Measurements from ENCODE around the gene CLCA1. TPM values are rescaled to one million over a fixed set of nuclear protein-coding genes. Genes with fewer than 3 reads are reported as not detected.

CLCA1 gene
- total and polyA plus RNA-seq, 10 donors = 0.13 TPM; not detected in 9

GRCh38 chr1:86472152-86472551 is 3.4 kb downstream of the CLCA1 start:
- no peak for TF ChIP-seq POLR2A (IDR thresholded peaks at IDR 0.05)
- no peak for TF ChIP-seq POLR2AphosphoS5 (IDR thresholded peaks at IDR 0.05)
- TF ChIP-seq CTCF (IDR thresholded peaks at IDR 0.05 in 8 of 11, conservative IDR thresholded peaks at IDR 0.05 in 3 of 11) = no peak
- Histone ChIP-seq H3K4me1 (peaks cover 0 to 5% (median 0%) of the 10 kb centered on the region in 6 donors), H3K4me3 (no peak overlapping the region), H3K27me3 (replicated peaks in 1 of 7) (peaks cover 0 to 8% (median 0%) of the 10 kb centered on the region in 7 donors), H3K9me3 (no peaks in the 10 kb centered on the region), H3K36me3 (no peaks in the 10 kb centered on the region), H3K27ac (no peak overlapping the region)
- WGBS, 5 donors = 75 to 84% (median 82%) methylated on average over 4 of the region's 4 CpGs
- intact Hi-C loops (cut with DNase I; ENCODE audit: low total_unique reads) = no loop called here
- no peak for DNase-seq

- TF ChIP-seq POLR2A (IDR thresholded peaks at IDR 0.05) (no peak), POLR2AphosphoS5 (IDR thresholded peaks at IDR 0.05) (no peak), CTCF (IDR thresholded peaks at IDR 0.05 in 8 of 11, conservative IDR thresholded peaks at IDR 0.05 in 3 of 11) (no peak)
- WGBS, 5 donors = 57 to 90% (median 72%) methylated on average over 3 of the region's 3 CpGs
- no peaks in the 10 kb centered on the region for H3K36me3 ChIP-seq
- H3K4me3 ChIP-seq = no peak overlapping the region
- intact Hi-C loops (cut with DNase I; ENCODE audit: low total_unique reads) = no loop called here
- peaks cover 0 to 8% (median 0%) of the 10 kb centered on the region in 7 donors for H3K27me3 ChIP-seq (replicated peaks in 1 of 7)
- peaks cover 0 to 5% (median 0%) of the 10 kb centered on the region in 6 donors for H3K4me1 ChIP-seq
- no peak for DNase-seq
- H3K27ac ChIP-seq = no peak overlapping the region
- H3K9me3 ChIP-seq = no peaks in the 10 kb centered on the region
Measured at GRCh38 chr1:86472767-86473166, 4.0 kb downstream of the CLCA1 start.

GRCh38 chr1:86477256-86477655 is 8.5 kb downstream of the CLCA1 start:
- Histone ChIP-seq H3K9me3 (no peaks in the 10 kb centered on the region), H3K36me3 (no peaks in the 10 kb centered on the region), H3K4me1 (peaks cover 0 to 5% (median 0%) of the 10 kb centered on the region in 6 donors), H3K27ac (no peak overlapping the region), H3K4me3 (no peak overlapping the region), H3K27me3 (replicated peaks in 1 of 7) (peaks cover 0 to under 1% (median 0%) of the 10 kb centered on the region in 7 donors)
- no peak for TF ChIP-seq CTCF (IDR thresholded peaks at IDR 0.05 in 8 of 11, conservative IDR thresholded peaks at IDR 0.05 in 3 of 11)
- no peak for TF ChIP-seq POLR2A (IDR thresholded peaks at IDR 0.05)
- no peak for TF ChIP-seq POLR2AphosphoS5 (IDR thresholded peaks at IDR 0.05)
- WGBS, 5 donors = 91 to 96% (median 93%) methylated on average over 4 of the region's 4 CpGs
- intact Hi-C loops (cut with DNase I; ENCODE audit: low total_unique reads) = no loop called here
- DNase-seq = no peak

GRCh38 chr1:86477682-86478081 is 9.0 kb downstream of the CLCA1 start:
- Histone ChIP-seq H3K4me1 (peaks cover 0 to 5% (median 0%) of the 10 kb centered on the region in 6 donors), H3K4me3 (no peak overlapping the region), H3K9me3 (no peaks in the 10 kb centered on the region), H3K36me3 (no peaks in the 10 kb centered on the region), H3K27me3 (replicated peaks in 1 of 7) (no peaks in the 10 kb centered on the region), H3K27ac (no peak overlapping the region)
- WGBS, 5 donors = 86 to 95% (median 89%) methylated on average over 4 of the region's 4 CpGs
- TF ChIP-seq POLR2AphosphoS5 (IDR thresholded peaks at IDR 0.05) (no peak), CTCF (IDR thresholded peaks at IDR 0.05 in 8 of 11, conservative IDR thresholded peaks at IDR 0.05 in 3 of 11) (no peak), POLR2A (IDR thresholded peaks at IDR 0.05) (no peak)
- intact Hi-C loops (cut with DNase I; ENCODE audit: low total_unique reads) = no loop called here
- no peak for DNase-seq

Measured in spleen (tissue), 11 donors.